SK-N-SH (cell line): ENCODE data around the gene TESMIN. TPM values are rescaled to one million over a fixed set of nuclear protein-coding genes. Genes with fewer than 3 reads are reported as not detected.

Experiments
- CTCF ChIA-PET: fragments of 300-600, 350-600 bp; formaldehyde crosslinking; extraction: SDS; loops from one replicate; lab custom pipeline; 2021; lab: Yijun Ruan, JAX
- POLR2A ChIA-PET: fragments of 350-600 bp; sonication (Branson Sonifier 250); formaldehyde crosslinking; extraction: SDS; loops from one replicate; lab custom pipeline; 2020; ENCODE audit warnings: antibody characterized with exemption, inconsistent platforms; lab: Yijun Ruan, JAX
- DNase-seq: peaks from one replicate; pipeline ENCODE4 v3.0.0; 2012
- H2AFZ ChIP-seq: fragments of 200-600 bp; sonication (generic); 2 replicates; pipeline ENCODE4 v1.8.1; 2016; ENCODE audit warnings: antibody characterized with exemption, mild to moderate bottlenecking, low read depth
- H3F3A ChIP-seq: fragments of 200-600 bp; sonication (generic); replicated peaks from 2 replicates; pipeline ENCODE3; 2016; ENCODE audit warnings: antibody characterized with exemption, mild to moderate bottlenecking; ENCODE audit not compliant: insufficient read depth
- H3K27ac ChIP-seq, 2 experiments: fragments of 200-500 bp in 1 of 2; fragments of 200-600 bp in 1 of 2; sonication (Bioruptor generic) in 1 of 2; sonication (generic), shearing (Covaris generic) in 1 of 2; 2 replicates each; pipeline versions ENCODE4 v1.5.1 to v1.6.1; 2014 to 2016; ENCODE audit warnings: low read depth in 2 of 2, inconsistent platforms in 1 of 2, low read length in 1 of 2, mild to moderate bottlenecking in 1 of 2, mixed read lengths in 1 of 2
- H3K27me3 ChIP-seq: fragments of 200-600 bp; sonication (generic), shearing (Covaris generic); 2 replicates; pipeline ENCODE4 v1.6.1; 2016; ENCODE audit warnings: mixed run types; ENCODE audit not compliant: insufficient read depth
- H3K36me3 ChIP-seq, 2 experiments: fragments of 200-500 bp in 1 of 2; fragments of 200-600 bp in 1 of 2; sonication (Bioruptor generic) in 1 of 2; sonication (generic) in 1 of 2; replicated peaks in 1 of 2; 2 replicates each; pipeline versions ENCODE3 to v1.5.1; 2014 to 2016; ENCODE audit warnings: low read length in 1 of 2, mild to moderate bottlenecking in 1 of 2; ENCODE audit not compliant: insufficient read depth in 2 of 2, control insufficient read depth in 1 of 2
- H3K4me1 ChIP-seq, 2 experiments: fragments of 200-500 bp in 1 of 2; fragments of 200-600 bp in 1 of 2; sonication (Bioruptor generic) in 1 of 2; sonication (generic), shearing (Covaris generic) in 1 of 2; 2 replicates each; pipeline versions ENCODE4 v1.5.1 to v1.6.1; 2014 to 2016; ENCODE audit warnings: low read depth in 1 of 2, low read length in 1 of 2, mixed run types in 1 of 2; ENCODE audit not compliant: insufficient read depth in 2 of 2, control insufficient read depth in 1 of 2
- H3K4me2 ChIP-seq: fragments of 200-600 bp; sonication (generic), shearing (Covaris generic); 2 replicates; pipeline ENCODE4 v1.6.1; 2017; ENCODE audit warnings: mixed run types
- H3K4me3 ChIP-seq, 2 experiments: fragments of 200-500 bp in 1 of 2; fragments of 200-600 bp in 1 of 2; sonication (Bioruptor generic) in 1 of 2; sonication (generic), shearing (Covaris generic) in 1 of 2; 2 replicates each; pipeline versions ENCODE4 v1.5.1 to v1.8.1; 2014 to 2016; ENCODE audit warnings: low read depth in 2 of 2, inconsistent platforms in 1 of 2, low read length in 1 of 2, mild to moderate bottlenecking in 1 of 2, mixed read lengths in 1 of 2, moderate library complexity in 1 of 2
- H3K79me2 ChIP-seq: fragments of 200-600 bp; sonication (generic); 2 replicates; pipeline ENCODE4 v1.8.1; 2017; ENCODE audit warnings: mild to moderate bottlenecking; ENCODE audit not compliant: insufficient read depth
- H3K9ac ChIP-seq: fragments of 200-600 bp; sonication (generic); 2 replicates; pipeline ENCODE4 v1.6.1; 2017; ENCODE audit warnings: mixed run types
- H3K9me2 ChIP-seq: fragments of 200-600 bp; sonication (generic); 2 replicates; pipeline ENCODE4 v1.6.1; 2017; ENCODE audit warnings: mixed run types
- H3K9me3 ChIP-seq: fragments of 200-600 bp; sonication (generic); 2 replicates; pipeline ENCODE4 v1.6.1; 2017; ENCODE audit warnings: mixed run types, mild to moderate bottlenecking, moderate library complexity
- H4K20me1 ChIP-seq: fragments of 200-600 bp; sonication (generic); 2 replicates; pipeline ENCODE4 v1.6.1; 2017; ENCODE audit warnings: mild to moderate bottlenecking, mixed run types; ENCODE audit not compliant: insufficient read depth
- EZH2phosphoT487 ChIP-seq: fragments of 200-600 bp; sonication (generic); IDR thresholded peaks from 2 replicates; pipeline ENCODE4 v1.6.1; 2017; ENCODE audit warnings: low read depth, mixed run types, mild to moderate bottlenecking, antibody characterized with exemption, moderate library complexity, borderline replicate concordance
- FOSL2 ChIP-seq: IDR thresholded peaks from 2 replicates; pipeline ENCODE4 v1.4.0; 2012; ENCODE audit warnings: low read depth, mild to moderate bottlenecking, moderate library complexity, borderline replicate concordance
- FOXM1 ChIP-seq: IDR thresholded peaks from 2 replicates; pipeline ENCODE4 v1.4.0; 2012; ENCODE audit warnings: low read depth, mild to moderate bottlenecking
- GABPA ChIP-seq: IDR thresholded peaks from 2 replicates; pipeline ENCODE4 v1.4.0; 2012; ENCODE audit warnings: low read depth, mild to moderate bottlenecking
- NFIC ChIP-seq: IDR thresholded peaks from 2 replicates; pipeline ENCODE4 v1.4.0; 2012; ENCODE audit warnings: borderline replicate concordance
- PBX3 ChIP-seq: IDR thresholded peaks from 2 replicates; pipeline ENCODE4; 2012
- POLR2AphosphoS5 ChIP-seq: IDR thresholded peaks from 2 replicates; pipeline ENCODE4 v1.6.1; 2012; ENCODE audit warnings: low read depth, low read length
- RAD21 ChIP-seq: IDR thresholded peaks from 2 replicates; pipeline ENCODE4 v1.6.1; 2012; ENCODE audit warnings: mild to moderate bottlenecking, low read length
- RFX5 ChIP-seq: IDR thresholded peaks from 2 replicates; pipeline ENCODE4 v1.6.1; 2012; ENCODE audit warnings: mild to moderate bottlenecking, improper control_type of control experiment, low read length
- RXRA ChIP-seq: IDR thresholded peaks from 2 replicates; pipeline ENCODE4 v1.4.0; 2012; ENCODE audit warnings: low read depth, mild to moderate bottlenecking, borderline replicate concordance
- SMC3 ChIP-seq: IDR thresholded peaks from 2 replicates; pipeline ENCODE4 v1.6.1; 2012; ENCODE audit warnings: low read depth, low read length, improper control_type of control experiment
- USF1 ChIP-seq: IDR thresholded peaks from 2 replicates; pipeline ENCODE4 v1.4.0; 2012; ENCODE audit warnings: low read depth, borderline replicate concordance
- WGBS: methylation state at CpG from one replicate; pipeline ENCODE4 v1.1.6; 2017; ENCODE audit warnings: low lambda C conversion rate; 5-methylcytosine and 5-hydroxymethylcytosine counted together
- polyA plus RNA-seq, 3 experiments: library from polyadenylated mRNA; depleted of rRNA; stranded (reverse); fragments of >200 nt; gene quantifications; 2 replicates each; pipeline ENCODE4 v1.2.3, GENCODE V29; 2012

The TESMIN gene
- polyA plus RNA-seq, 1 of the 3 experiments (the other 2 are of a cell fraction): 3.5 TPM

- Histone ChIP-seq H3K9ac (no peak overlapping the region), H3K4me3 (no peak overlapping the region), H3K79me2 (no peaks in the 10 kb centered on the region), H2AFZ (no peak overlapping the region), H3K9me3 (no peaks in the 10 kb centered on the region), H4K20me1 (0 out of 2 replicates have a peak, but pooled peaks cover 6% of the 10 kb centered on the region), H3K27me3 (no peaks in the 10 kb centered on the region), H3F3A (peaks cover 5% of the 10 kb centered on the region), H3K27ac (no peak overlapping the region), H3K9me2 (no peaks in the 10 kb centered on the region), H3K4me1 (no peaks in the 10 kb centered on the region), H3K36me3 (peaks cover 35 to 42% of the 10 kb centered on the region in 2 experiments), H3K4me2 (no peak overlapping the region)
- DNase-seq: no peak
- WGBS: 93% methylated on average over 17 of the region's 18 CpGs
- TF ChIP-seq EZH2phosphoT487 (no peak), NFIC (no peak), POLR2AphosphoS5 (no peak)
- CTCF ChIA-PET: interaction anchor here (1.4 kb wide), 1 partner anchor 10 kb away, joined by 4 read pairs; no protein-coding TSS in a partner anchor
- POLR2A ChIA-PET: no interaction called here
Observed at GRCh38 chr11:68792400-68792966, 41.2 kb upstream of the TESMIN start.

GRCh38 chr11:68784653-68785052 is 33.3 kb upstream of the TESMIN start:
- Histone ChIP-seq H3K27ac (no peak overlapping the region), H3K36me3 (peaks cover 32 to 37% of the 10 kb centered on the region in 2 experiments), H3K9me2 (no peaks in the 10 kb centered on the region), H4K20me1 (no peaks in the 10 kb centered on the region), H2AFZ (no peak overlapping the region), H3K4me2 (no peak overlapping the region), H3K9me3 (no peaks in the 10 kb centered on the region), H3K27me3 (no peaks in the 10 kb centered on the region), H3K4me1 (no peaks in the 10 kb centered on the region), H3F3A (no peaks in the 10 kb centered on the region), H3K79me2 (no peaks in the 10 kb centered on the region), H3K4me3 (no peak overlapping the region), H3K9ac (no peak overlapping the region)
- CTCF ChIA-PET: no interaction called here
- TF ChIP-seq SMC3 (no peak), USF1 (no peak), FOSL2 (no peak), FOXM1 (no peak), PBX3 (no peak), GABPA (no peak), POLR2AphosphoS5 (no peak), RFX5 (no peak), RAD21 (no peak), RXRA (no peak)
- WGBS: 93% methylated on average over 15 of the region's 16 CpGs
- POLR2A ChIA-PET: no interaction called here
- no peak for DNase-seq
